Fibroblast of upper back skin (primary cell): Measurements from ENCODE around the gene JPH2.

Experiments
- DNase-seq: peaks from one replicate; pipeline ENCODE4 v3.0.0-alpha.2; 2013

Gene JPH2

GRCh38 chr20:44074252-44075151 lies 112.5 kb downstream of the JPH2 start:
- peak; percentile 72 for DNase-seq

DNA sequence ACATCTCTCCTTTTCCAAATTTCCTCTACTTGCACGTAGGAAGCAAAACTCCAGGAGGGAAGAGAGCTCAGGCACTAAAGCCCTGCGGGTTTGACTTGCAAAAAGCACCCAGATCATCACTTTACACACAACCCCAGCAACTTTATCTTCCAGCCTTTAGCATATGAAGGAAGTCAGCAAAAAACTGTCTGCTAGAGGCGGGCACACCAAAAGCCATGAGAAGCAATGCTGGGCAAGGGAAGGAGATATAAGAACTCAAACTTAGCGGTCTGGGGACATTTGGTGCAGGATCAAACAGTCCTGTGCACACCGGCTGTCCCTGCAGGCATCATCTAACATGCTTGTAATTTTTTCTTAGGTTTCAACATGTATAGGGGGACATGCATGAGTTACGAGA lies 113.3 kb downstream of the JPH2 start:
- DNase-seq: no peak

DNA sequence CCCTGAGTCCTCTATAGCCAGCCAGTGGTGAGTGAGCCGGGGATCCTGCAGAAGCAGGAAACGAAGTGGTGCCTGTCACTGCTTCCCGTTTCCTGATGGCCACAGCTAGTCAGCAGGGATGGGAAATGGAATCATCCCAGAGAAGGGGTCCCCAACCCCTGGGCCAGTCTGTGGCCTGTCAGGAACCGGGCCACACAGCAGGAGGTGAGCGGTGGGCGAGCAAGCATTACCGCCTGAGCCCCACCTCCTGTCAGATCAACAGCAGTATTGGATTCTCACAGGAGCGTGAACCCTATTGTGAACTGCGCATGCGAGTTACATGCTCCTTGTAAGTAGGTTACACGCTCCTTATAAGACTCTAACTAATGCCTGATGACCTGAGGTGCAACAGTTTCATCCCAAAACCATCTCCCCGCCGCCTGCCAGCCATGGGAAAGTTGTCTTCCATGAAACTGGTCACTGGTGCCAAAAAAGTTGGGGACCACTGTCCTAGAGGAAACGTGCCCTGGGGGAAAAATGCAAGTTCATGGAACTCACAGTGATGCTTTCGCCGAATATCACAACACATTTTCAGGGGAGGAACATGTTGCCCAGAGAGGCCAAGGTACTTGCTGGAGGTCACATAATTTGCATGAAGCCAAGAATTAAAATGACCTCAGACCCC lies 113.8 kb downstream of the JPH2 start:
- no peak for DNase-seq

- no peak for DNase-seq
These were observed 114.6 kb downstream of the JPH2 start for GRCh38 chr20:44072384-44072783.

GRCh38 chr20:44071526-44072111 lies 115.4 kb downstream of the JPH2 start:
- DNase-seq: no peak

- DNase-seq: no peak
These were observed 115.9 kb downstream of the JPH2 start for GRCh38 chr20:44071057-44071456.

GRCh38 chr20:44070139-44070900 lies 116.7 kb downstream of the JPH2 start:
- DNase-seq: no peak

GRCh38 chr20:44069203-44070011 lies 117.6 kb downstream of the JPH2 start:
- DNase-seq: no peak

- DNase-seq: no peak
These were observed 118.4 kb downstream of the JPH2 start for GRCh38 chr20:44068316-44069201.

DNA sequence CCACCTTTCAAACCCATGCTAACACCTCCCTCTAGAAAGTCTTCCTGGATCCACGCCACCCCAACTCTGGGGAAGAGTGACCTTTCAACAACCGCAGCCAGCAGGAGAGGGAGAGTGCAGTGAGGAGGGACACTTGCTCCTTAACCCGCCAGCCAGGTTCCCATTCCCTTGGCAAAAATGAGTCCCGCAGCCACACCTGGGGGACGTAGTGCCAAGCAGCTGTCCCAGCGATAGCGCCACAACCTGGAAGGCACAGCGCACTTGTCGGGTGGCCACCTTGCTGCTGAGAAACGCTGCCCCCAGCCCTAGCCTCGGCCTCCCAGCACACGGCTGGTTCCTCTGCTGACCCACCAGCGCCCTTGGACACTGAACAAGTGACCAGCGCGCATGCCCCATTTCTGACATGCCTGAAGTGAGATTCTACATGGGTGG lies 119.3 kb downstream of the JPH2 start:
- DNase-seq: no peak

GRCh38 chr20:44066645-44067606 lies 120.1 kb downstream of the JPH2 start:
- DNase-seq: no peak

DNA sequence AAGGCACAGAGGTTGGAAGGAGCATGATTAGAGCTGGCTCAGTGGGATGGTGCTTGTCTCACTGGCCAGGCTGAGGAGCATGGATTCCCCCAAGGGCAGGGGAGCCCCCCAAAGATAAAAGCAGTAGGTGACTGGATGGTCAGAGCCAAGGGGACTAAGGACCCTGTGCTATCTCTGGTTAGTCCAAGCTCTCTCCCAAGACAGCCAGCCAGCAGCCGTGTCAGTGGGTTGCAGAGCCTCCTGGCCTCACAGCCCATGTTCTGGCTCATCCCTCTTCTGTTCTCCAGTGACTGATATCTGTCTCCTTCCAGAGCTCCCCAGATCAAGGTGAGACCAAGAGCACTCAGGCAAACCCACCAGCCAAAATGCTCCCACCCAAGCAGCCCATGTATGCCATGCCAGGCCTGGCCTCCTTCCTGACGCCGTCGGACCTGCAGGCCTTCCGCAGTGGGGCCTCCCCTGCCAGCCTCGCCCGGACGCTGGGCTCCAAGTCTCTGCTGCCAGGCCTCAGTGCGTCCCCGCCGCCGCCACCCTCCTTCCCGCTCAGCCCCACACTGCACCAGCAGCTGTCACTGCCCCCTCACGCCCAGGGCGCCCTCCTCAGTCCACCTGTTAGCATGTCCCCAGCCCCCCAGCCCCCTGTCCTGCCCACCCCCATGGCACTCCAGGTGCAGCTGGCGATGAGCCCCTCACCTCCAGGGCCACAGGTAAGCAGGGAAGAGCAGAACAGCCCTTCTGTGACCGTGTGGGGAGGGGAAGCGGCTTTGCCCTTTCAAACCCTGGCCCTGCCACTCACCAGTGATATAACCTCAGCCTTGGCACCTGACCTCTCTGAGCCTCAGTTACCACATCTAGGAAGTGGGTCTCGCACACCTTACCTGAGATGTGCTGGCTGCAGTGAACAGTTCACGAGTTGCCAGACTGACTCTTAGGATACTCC lies 121.3 kb downstream of the JPH2 start:
- no peak for DNase-seq

GRCh38 chr20:44064501-44065400 lies 122.2 kb downstream of the JPH2 start:
- no peak for DNase-seq
